ENCODE results near the gene TTC13. TPM values are rescaled to one million over a fixed set of nuclear protein-coding genes. Genes with fewer than 3 reads are reported as not detected.

Gene TTC13
- total and polyA plus RNA-seq, 4 donors, result 2.6 to 17.5 (median 6.8) TPM

- TF ChIP-seq YY1 (IDR thresholded peaks at IDR 0.05), result no peak
- no peak for TF ChIP-seq JUND (IDR thresholded peaks at IDR 0.05)
- TF ChIP-seq ZBTB33 (IDR thresholded peaks at IDR 0.05), result no peak
- no peak for TF ChIP-seq HNF4G (IDR thresholded peaks at IDR 0.05)
- no peak for TF ChIP-seq TAF1 (conservative IDR thresholded peaks at IDR 0.05)
- TF ChIP-seq RAD21 (IDR thresholded peaks at IDR 0.05), result no peak
- TF ChIP-seq CTCF (IDR thresholded peaks at IDR 0.05; ENCODE audit: low read depth, low read length, missing input control), result no peak
- no peak for TF ChIP-seq FOXA2 (IDR thresholded peaks at IDR 0.05)
- no peak for TF ChIP-seq HNF4A (conservative IDR thresholded peaks at IDR 0.05)
- Histone ChIP-seq H3K27me3 (ENCODE audit: control insufficient read depth in 4 of 4, insufficient read depth in 4 of 4, low read length in 3 of 4) (no peaks in the 10 kb centered on the region), H3K36me3 (ENCODE audit: control insufficient read depth in 4 of 4, insufficient read depth in 3 of 4, low read depth in 1 of 4, low read length in 3 of 4) (peaks cover 17 to 65% (median 48%) of the 10 kb centered on the region in 4 donors), H3K27ac (ENCODE audit: low read depth in 1 of 2, low read length in 2 of 2) (no peak overlapping the region), H3K9me3 (ENCODE audit: control insufficient read depth in 4 of 4, low read length in 3 of 4) (no peaks in the 10 kb centered on the region), H3K4me3 (ENCODE audit: low read depth in 1 of 3, low read length in 3 of 3) (no peak overlapping the region), H3K9ac (ENCODE audit: low read depth in 1 of 2, low read length in 2 of 2) (no peak overlapping the region), H3K4me1 (ENCODE audit: control insufficient read depth in 4 of 4, insufficient read depth in 4 of 4, low read length in 3 of 4) (no peaks in the 10 kb centered on the region)
- 98% methylated on average over 1 of the region's 1 CpG for WGBS
- DNase-seq (ENCODE audit: low spot score), result no peak
These were observed 16.2 kb upstream of the TTC13 start for GRCh38 chr1:230994860-230995259.

GRCh38 chr1:230992100-230992774 is 13.6 kb upstream of the TTC13 start:
- Histone ChIP-seq H3K9ac (ENCODE audit: low read depth in 1 of 2, low read length in 2 of 2) (no peak overlapping the region), H3K4me3 (ENCODE audit: low read depth in 1 of 3, low read length in 3 of 3) (no peak overlapping the region), H3K27ac (ENCODE audit: low read depth in 1 of 2, low read length in 2 of 2) (no peak overlapping the region), H3K4me1 (ENCODE audit: control insufficient read depth in 4 of 4, insufficient read depth in 4 of 4, low read length in 3 of 4) (no peaks in the 10 kb centered on the region), H3K36me3 (ENCODE audit: control insufficient read depth in 4 of 4, insufficient read depth in 3 of 4, low read depth in 1 of 4, low read length in 3 of 4) (peaks cover 7 to 41% (median 26%) of the 10 kb centered on the region in 4 donors), H3K27me3 (ENCODE audit: control insufficient read depth in 4 of 4, insufficient read depth in 4 of 4, low read length in 3 of 4) (no peaks in the 10 kb centered on the region), H3K9me3 (ENCODE audit: control insufficient read depth in 4 of 4, low read length in 3 of 4) (no peaks in the 10 kb centered on the region)
- DNase-seq (ENCODE audit: low spot score), result no peak
- WGBS, result 91% methylated on average over 7 of the region's 7 CpGs
- no peak for TF ChIP-seq TAF1 (conservative IDR thresholded peaks at IDR 0.05)
- TF ChIP-seq FOXA1 (IDR thresholded peaks at IDR 0.05), result no peak
- no peak for TF ChIP-seq REST (IDR thresholded peaks at IDR 0.05)
- TF ChIP-seq MAX (IDR thresholded peaks at IDR 0.05), result no peak
- no peak for TF ChIP-seq HNF4A (conservative IDR thresholded peaks at IDR 0.05)
- no peak for TF ChIP-seq FOXA2 (IDR thresholded peaks at IDR 0.05)
- TF ChIP-seq RAD21 (IDR thresholded peaks at IDR 0.05), result no peak
- no peak for TF ChIP-seq RXRA (IDR thresholded peaks at IDR 0.05)
- no peak for TF ChIP-seq ATF3 (IDR thresholded peaks at IDR 0.05)
- TF ChIP-seq HNF4G (IDR thresholded peaks at IDR 0.05), result no peak
- TF ChIP-seq YY1 (IDR thresholded peaks at IDR 0.05), result no peak
- no peak for TF ChIP-seq ZBTB33 (IDR thresholded peaks at IDR 0.05)
- no peak for TF ChIP-seq EGR1 (IDR thresholded peaks at IDR 0.05; ENCODE audit: low read depth in 2 of 2)
- no peak for TF ChIP-seq JUND (IDR thresholded peaks at IDR 0.05)
- no peak for TF ChIP-seq NR2F2 (IDR thresholded peaks at IDR 0.05)
- TF ChIP-seq SP1 (IDR thresholded peaks at IDR 0.05), result no peak
- no peak for TF ChIP-seq CTCF (IDR thresholded peaks at IDR 0.05; ENCODE audit: low read depth, low read length, missing input control)
- no peak for TF ChIP-seq GABPA (IDR thresholded peaks at IDR 0.05 in 1 of 2, conservative IDR thresholded peaks at IDR 0.05 in 1 of 2)
